ENCODE results near the gene CLEC5A. TPM values are rescaled to one million over a fixed set of nuclear protein-coding genes. Genes with fewer than 3 reads are reported as not detected.
A peak's percentile ranks its signal among the peaks of the same experiment; 100 is the strongest.
"Not testable (repeated sequence)": the region's sequence is repeated elsewhere in the genome, so short reads cannot be mapped to it uniquely, and the experiment has no call there.

CLEC5A gene
- total and polyA plus RNA-seq, 9 of the 15 experiments (the other 6 are each of a cell fraction or from before 2014, with no cell fraction given): not detected

DNA sequence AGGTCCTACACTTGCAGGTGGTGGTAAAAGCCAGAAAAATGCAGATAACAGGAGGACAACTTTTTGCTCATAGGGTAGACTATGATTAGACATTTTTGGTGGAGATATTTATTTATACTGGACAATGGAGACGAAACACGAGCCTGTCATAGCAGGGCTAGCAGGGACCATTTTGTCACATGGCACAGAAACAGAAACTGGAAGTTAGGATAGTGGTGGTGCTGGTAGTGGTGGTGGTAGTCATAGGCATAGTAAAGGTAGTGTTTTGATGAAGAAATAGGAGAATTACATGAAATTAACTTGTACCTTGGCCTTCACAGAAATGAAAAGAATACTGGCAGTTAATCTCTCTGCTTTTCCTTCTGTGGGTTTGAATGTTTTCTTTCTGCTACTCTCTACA, 40.1 kb upstream of the CLEC5A start (continued):
- TF ChIP-seq, protein P1, sequence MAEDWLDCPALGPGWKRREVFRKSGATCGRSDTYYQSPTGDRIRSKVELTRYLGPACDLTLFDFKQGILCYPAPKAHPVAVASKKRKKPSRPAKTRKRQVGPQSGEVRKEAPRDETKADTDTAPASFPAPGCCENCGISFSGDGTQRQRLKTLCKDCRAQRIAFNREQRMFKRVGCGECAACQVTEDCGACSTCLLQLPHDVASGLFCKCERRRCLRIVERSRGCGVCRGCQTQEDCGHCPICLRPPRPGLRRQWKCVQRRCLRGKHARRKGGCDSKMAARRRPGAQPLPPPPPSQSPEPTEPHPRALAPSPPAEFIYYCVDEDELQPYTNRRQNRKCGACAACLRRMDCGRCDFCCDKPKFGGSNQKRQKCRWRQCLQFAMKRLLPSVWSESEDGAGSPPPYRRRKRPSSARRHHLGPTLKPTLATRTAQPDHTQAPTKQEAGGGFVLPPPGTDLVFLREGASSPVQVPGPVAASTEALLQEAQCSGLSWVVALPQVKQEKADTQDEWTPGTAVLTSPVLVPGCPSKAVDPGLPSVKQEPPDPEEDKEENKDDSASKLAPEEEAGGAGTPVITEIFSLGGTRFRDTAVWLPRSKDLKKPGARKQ (CRISPR knock-in tag; IDR thresholded peaks at IDR 0.05): no peak
- TF ChIP-seq RBM39 (optimal IDR thresholded peaks at IDR 0.05; ENCODE audit: low read depth, low read length) (no peak), ZBTB12 (CRISPR knock-in tag; IDR thresholded peaks at IDR 0.05) (no peak), POLR2A (conservative IDR thresholded peaks at IDR 0.05) (no peak), GATA2 (CRISPR knock-in tag; IDR thresholded peaks at IDR 0.05) (no peak)
- TF ChIP-seq, protein P2, sequence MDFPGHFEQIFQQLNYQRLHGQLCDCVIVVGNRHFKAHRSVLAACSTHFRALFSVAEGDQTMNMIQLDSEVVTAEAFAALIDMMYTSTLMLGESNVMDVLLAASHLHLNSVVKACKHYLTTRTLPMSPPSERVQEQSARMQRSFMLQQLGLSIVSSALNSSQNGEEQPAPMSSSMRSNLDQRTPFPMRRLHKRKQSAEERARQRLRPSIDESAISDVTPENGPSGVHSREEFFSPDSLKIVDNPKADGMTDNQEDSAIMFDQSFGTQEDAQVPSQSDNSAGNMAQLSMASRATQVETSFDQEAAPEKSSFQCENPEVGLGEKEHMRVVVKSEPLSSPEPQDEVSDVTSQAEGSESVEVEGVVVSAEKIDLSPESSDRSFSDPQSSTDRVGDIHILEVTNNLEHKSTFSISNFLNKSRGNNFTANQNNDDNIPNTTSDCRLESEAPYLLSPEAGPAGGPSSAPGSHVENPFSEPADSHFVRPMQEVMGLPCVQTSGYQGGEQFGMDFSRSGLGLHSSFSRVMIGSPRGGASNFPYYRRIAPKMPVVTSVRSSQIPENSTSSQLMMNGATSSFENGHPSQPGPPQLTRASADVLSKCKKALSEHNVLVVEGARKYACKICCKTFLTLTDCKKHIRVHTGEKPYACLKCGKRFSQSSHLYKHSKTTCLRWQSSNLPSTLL (IDR thresholded peaks at IDR 0.05): no peak
- TF ChIP-seq, protein P3, sequence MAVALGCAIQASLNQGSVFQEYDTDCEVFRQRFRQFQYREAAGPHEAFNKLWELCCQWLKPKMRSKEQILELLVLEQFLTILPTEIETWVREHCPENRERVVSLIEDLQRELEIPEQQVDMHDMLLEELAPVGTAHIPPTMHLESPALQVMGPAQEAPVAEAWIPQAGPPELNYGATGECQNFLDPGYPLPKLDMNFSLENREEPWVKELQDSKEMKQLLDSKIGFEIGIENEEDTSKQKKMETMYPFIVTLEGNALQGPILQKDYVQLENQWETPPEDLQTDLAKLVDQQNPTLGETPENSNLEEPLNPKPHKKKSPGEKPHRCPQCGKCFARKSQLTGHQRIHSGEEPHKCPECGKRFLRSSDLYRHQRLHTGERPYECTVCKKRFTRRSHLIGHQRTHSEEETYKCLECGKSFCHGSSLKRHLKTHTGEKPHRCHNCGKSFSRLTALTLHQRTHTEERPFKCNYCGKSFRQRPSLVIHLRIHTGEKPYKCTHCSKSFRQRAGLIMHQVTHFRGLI (CRISPR knock-in tag; IDR thresholded peaks at IDR 0.05): no peak

- BruUV-seq (replicated peaks); H3K9me1 ChIP-seq (ENCODE audit: control insufficient read depth, insufficient read depth, low read length); CTCF ChIA-PET (ENCODE audit: low intra/inter-chr PET ratio): not testable (repeated sequence)
These were observed 39.2 kb upstream of the CLEC5A start for GRCh38 chr7:141985926-141986325.

More at GRCh38 chr7:141985926-141986325, 39.2 kb upstream of the CLEC5A start:
- POLR2A ChIA-PET; intact Hi-C loops (cut with micrococcal nuclease); FAIRE-seq; H3K27ac ChIP-seq (ENCODE audit: extremely low read depth, low read depth, low read length); H3K36me3 ChIP-seq (ENCODE audit: control insufficient read depth, insufficient read depth, low read length); H3K27me3 ChIP-seq (ENCODE audit: control insufficient read depth in 2 of 2, insufficient read depth in 2 of 2, low read length in 2 of 2); H3K79me2 ChIP-seq (ENCODE audit: control insufficient read depth, insufficient read depth, low read length); H3K4me3 ChIP-seq; DNase-seq (ENCODE audit: extremely low read depth in 1 of 4, low spot score in 3 of 4); ATAC-seq; H3K9me3 ChIP-seq (replicated peaks; ENCODE audit: control insufficient read depth, insufficient read depth, low read depth, low read length); H3K4me1 ChIP-seq (replicated peaks in 1 of 2; ENCODE audit: control insufficient read depth in 2 of 2, insufficient read depth in 2 of 2, low read length in 2 of 2); H3K9ac ChIP-seq (ENCODE audit: insufficient read depth in 1 of 2, low read depth in 2 of 2, low read length in 2 of 2); in situ Hi-C loops (cut with MboI); H4K20me1 ChIP-seq (replicated peaks; ENCODE audit: control insufficient read depth, insufficient read depth, low read length): not testable (repeated sequence)
- Histone ChIP-seq H2AFZ (ENCODE audit: low read depth, low read length) (0 out of 2 replicates have a peak overlapping the region, but pooled peaks have one; percentile 8), H3K4me2 (ENCODE audit: insufficient read depth, low read length) (peak overlapping the region; percentile 26; the same call in 1 of the 2 replicates)
- 10% methylated on average over 6 of the region's 13 CpGs for WGBS (ENCODE audit: insufficient coverage, low coverage, missing lambda C conversion rate)
